ENCODE results near the gene THSD7B. TPM values are rescaled to one million over a fixed set of nuclear protein-coding genes. Genes with fewer than 3 reads are reported as not detected.
A peak's percentile ranks its signal among the peaks of the same experiment; 100 is the strongest.

THSD7B gene
- total RNA-seq, 1 experiment from 2014 or later = 6.9 TPM

GRCh38 chr2:137023205-137023604 is 257.9 kb downstream of the THSD7B start:
- ChIA-PET CTCF (no interaction called here), POLR2A (no interaction called here)
- no peak for TF ChIP-seq CTCF (IDR thresholded peaks at IDR 0.05; ENCODE audit: insufficient read depth in 1 of 2, low read depth in 1 of 2, low read length in 1 of 2, severe bottlenecking in 1 of 2, unreplicated experiment in 1 of 2)
- no peak overlapping the region for H3K4me3 ChIP-seq (ENCODE audit: low read depth, low read length)
- Mint-ChIP-seq H3K9me3 (ENCODE audit: unreplicated experiment) (no peaks in the 10 kb centered on the region), H3K27ac (ENCODE audit: unreplicated experiment) (no peak overlapping the region), H3K27me3 (ENCODE audit: insufficient read depth, unreplicated experiment) (peaks cover 2% of the 10 kb centered on the region), H3K36me3 (ENCODE audit: insufficient read depth, unreplicated experiment) (no peaks in the 10 kb centered on the region), H3K4me3 (ENCODE audit: unreplicated experiment) (no peak overlapping the region), H3K4me1 (ENCODE audit: low read depth, unreplicated experiment) (peaks cover 6% of the 10 kb centered on the region)
- H3K9me3 ChIP-seq = no peaks in the 10 kb centered on the region
- H3K4me1 ChIP-seq = 0 out of 2 replicates have a peak, but pooled peaks cover 5% of the 10 kb centered on the region
- H3K36me3 ChIP-seq (ENCODE audit: control insufficient read depth, insufficient read depth, low read length) = no peaks in the 10 kb centered on the region
- no TSS peak for BruUV-seq (replicated peaks)
- peak; percentile 21 to 37 for DNase-seq
- H3K27me3 ChIP-seq (replicated peaks; ENCODE audit: control insufficient read depth, insufficient read depth, low read length) = no peaks in the 10 kb centered on the region
- intact Hi-C loops (cut with micrococcal nuclease; ENCODE audit: unreplicated experiment) = no loop called here

- H3K36me3 Mint-ChIP-seq (ENCODE audit: insufficient read depth, unreplicated experiment) = no peaks in the 10 kb centered on the region
- no peaks in the 10 kb centered on the region for H3K4me1 Mint-ChIP-seq (ENCODE audit: low read depth, unreplicated experiment)
- no peaks in the 10 kb centered on the region for H3K9me3 Mint-ChIP-seq (ENCODE audit: unreplicated experiment)
- H3K4me3 Mint-ChIP-seq (ENCODE audit: unreplicated experiment) = no peak overlapping the region
- Histone ChIP-seq H3K27me3 (replicated peaks; ENCODE audit: control insufficient read depth, insufficient read depth, low read length) (no peaks in the 10 kb centered on the region), H3K36me3 (ENCODE audit: control insufficient read depth, insufficient read depth, low read length) (no peaks in the 10 kb centered on the region), H3K9me3 (no peaks in the 10 kb centered on the region), H3K4me1 (no peaks in the 10 kb centered on the region), H3K4me3 (ENCODE audit: low read depth, low read length) (no peak overlapping the region)
- intact Hi-C loops (cut with micrococcal nuclease; ENCODE audit: unreplicated experiment) = no loop called here
- no peak overlapping the region for H3K27ac Mint-ChIP-seq (ENCODE audit: unreplicated experiment)
- no peak for TF ChIP-seq CTCF (IDR thresholded peaks at IDR 0.05; ENCODE audit: insufficient read depth in 1 of 2, low read depth in 1 of 2, low read length in 1 of 2, severe bottlenecking in 1 of 2, unreplicated experiment in 1 of 2)
- no peaks in the 10 kb centered on the region for H3K27me3 Mint-ChIP-seq (ENCODE audit: insufficient read depth, unreplicated experiment)
- DNase-seq = no peak
- POLR2A ChIA-PET = no interaction called here
- CTCF ChIA-PET = no interaction called here
- BruUV-seq (replicated peaks) = no TSS peak
Measured at GRCh38 chr2:137031731-137032130, 266.4 kb downstream of the THSD7B start.

- no peak for TF ChIP-seq CTCF (IDR thresholded peaks at IDR 0.05; ENCODE audit: insufficient read depth in 1 of 2, low read depth in 1 of 2, low read length in 1 of 2, severe bottlenecking in 1 of 2, unreplicated experiment in 1 of 2)
- intact Hi-C loops (cut with micrococcal nuclease; ENCODE audit: unreplicated experiment) = no loop called here
- POLR2A ChIA-PET = no interaction called here
Measured at GRCh38 chr2:137036619-137037018, 271.3 kb downstream of the THSD7B start.

More at GRCh38 chr2:137036619-137037018, 271.3 kb downstream of the THSD7B start:
- CTCF ChIA-PET = no interaction called here
- Mint-ChIP-seq H3K9me3 (ENCODE audit: unreplicated experiment) (no peaks in the 10 kb centered on the region), H3K4me1 (ENCODE audit: low read depth, unreplicated experiment) (no peaks in the 10 kb centered on the region), H3K36me3 (ENCODE audit: insufficient read depth, unreplicated experiment) (no peaks in the 10 kb centered on the region), H3K27me3 (ENCODE audit: insufficient read depth, unreplicated experiment) (no peaks in the 10 kb centered on the region), H3K4me3 (ENCODE audit: unreplicated experiment) (no peak overlapping the region), H3K27ac (ENCODE audit: unreplicated experiment) (no peak overlapping the region)
- BruUV-seq (replicated peaks) = no TSS peak
- Histone ChIP-seq H3K27me3 (replicated peaks; ENCODE audit: control insufficient read depth, insufficient read depth, low read length) (no peaks in the 10 kb centered on the region), H3K4me3 (ENCODE audit: low read depth, low read length) (no peak overlapping the region), H3K4me1 (no peaks in the 10 kb centered on the region), H3K36me3 (ENCODE audit: control insufficient read depth, insufficient read depth, low read length) (no peaks in the 10 kb centered on the region), H3K9me3 (no peaks in the 10 kb centered on the region)
- no peak for DNase-seq

All from Caco-2 (cell line).